NK-92 (cell line): ENCODE results near the gene RALGDS.

Experiments
- DNase-seq: peaks from one replicate; lab custom pipeline; 2025; ENCODE audit not compliant: unreplicated experiment; lab: John Stamatoyannopoulos, UW

Gene RALGDS

GRCh38 chr9:133120501-133121197 lies 391 bp downstream of the RALGDS start:
- DNase-seq = no peak

DNA sequence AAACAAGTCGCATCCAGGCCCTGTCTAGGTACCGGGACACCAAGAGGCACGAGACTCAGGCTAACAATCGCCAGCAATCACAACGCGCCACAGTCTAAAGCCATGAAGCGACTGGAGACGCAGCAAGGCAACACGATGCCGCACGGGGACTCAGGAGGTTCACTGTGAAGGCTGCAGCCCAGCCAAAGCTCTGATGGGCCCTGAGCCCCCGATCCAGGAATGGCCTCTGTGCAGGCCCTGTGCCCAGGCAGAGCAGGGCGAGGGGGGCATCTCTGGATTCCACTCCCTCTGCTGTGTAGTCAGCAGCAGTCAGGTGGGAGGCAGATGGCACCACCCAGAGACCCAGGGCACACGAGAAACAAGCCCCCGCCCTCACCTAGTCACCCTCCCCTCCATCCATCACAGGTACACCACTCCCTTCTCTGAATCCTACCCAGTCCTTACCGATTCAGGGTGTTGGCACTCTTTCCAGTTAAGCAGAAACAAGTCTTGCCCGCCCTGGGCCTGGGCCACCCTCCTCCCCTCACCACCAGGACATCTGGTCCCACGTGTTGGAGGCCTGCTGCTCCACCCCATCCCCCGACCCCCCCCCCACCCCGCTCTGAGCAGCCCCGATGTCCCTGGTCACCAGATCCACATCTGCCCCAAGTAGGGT lies 1.1 kb downstream of the RALGDS start:
- no peak for DNase-seq

- DNase-seq = no peak
Measured at GRCh38 chr9:133119103-133119845, 1.8 kb downstream of the RALGDS start.

DNA sequence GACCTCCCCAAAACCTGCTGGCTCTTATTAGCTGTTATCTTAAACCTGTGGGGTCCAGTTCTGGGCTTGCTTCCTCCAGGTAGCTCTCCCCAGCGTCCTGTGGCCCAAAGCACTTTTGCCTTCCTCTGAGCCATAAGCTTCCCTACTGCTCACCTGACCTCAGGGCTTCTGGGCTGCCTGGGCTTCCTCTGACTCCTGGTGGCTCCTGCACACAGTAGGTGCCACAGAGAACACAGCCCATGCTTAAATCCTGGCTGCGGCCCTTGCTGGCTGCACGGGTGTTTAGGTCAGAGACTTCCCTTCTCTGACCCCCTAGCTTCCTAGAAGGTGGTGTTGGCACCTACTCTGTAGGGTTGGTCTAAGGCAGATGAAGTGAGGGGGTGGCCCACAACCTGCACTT lies 2.5 kb downstream of the RALGDS start:
- no peak for DNase-seq

DNA sequence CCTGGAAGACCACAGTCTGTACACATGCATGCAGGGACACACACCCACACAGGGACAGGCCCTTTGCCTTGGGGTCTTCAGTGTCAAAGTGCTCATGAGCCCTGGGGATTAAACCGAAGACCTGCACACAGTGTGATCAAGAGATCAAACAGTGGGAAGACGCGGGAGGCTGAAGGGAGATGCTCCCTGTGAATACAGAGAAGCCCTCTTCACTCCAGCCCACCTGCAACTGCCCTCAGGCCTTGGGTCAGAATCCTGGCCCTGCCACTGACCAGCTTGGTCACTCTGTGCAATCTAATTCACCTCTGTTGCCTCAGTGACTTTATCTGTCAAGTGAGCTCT lies 2.9 kb downstream of the RALGDS start:
- no peak for DNase-seq

DNA sequence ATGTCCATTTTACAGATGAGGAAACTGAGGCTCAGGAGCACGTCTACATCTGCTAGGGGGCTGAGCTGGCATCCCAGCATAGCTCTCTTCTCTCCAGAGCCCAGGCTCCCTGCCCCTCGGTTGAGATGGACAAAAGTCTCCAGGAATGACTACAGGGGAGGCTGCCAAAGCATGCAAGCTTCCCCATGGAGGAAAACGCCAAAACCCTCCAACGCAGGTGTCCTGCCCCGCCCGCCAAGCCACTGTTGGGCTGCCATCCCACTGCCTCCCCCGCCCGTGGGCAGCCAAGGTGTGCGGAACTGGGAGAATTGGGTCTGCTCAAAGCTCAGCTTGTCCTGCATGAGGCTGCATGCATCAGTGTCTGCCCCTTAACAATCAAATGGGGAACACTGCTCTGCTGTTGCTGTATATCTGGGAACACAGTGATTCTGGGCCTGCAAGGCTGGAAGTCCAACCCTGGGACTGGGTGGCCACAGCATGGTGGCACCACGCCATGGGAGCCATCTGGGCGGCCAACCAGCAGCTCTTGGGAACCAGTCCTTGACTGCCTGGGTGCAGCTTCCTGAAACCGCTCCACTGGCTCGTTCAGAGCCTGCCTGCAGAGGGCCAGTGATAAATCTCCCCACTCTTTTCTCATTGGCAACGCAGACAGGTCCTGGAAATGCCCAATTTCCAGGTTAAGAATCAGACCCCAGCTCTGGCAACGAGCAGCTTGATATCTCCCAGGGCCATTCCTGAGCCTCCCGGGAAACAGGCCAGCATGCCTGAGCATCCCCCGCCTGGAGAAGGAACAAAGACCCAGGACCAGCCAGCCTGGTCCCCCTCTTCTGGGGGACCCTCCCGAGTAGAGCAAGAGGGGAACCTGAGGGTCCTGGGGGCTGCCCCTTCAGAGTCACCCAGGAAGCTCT lies 3.5 kb downstream of the RALGDS start:
- DNase-seq = no peak

GRCh38 chr9:133116346-133117231 lies 4.5 kb downstream of the RALGDS start:
- no peak for DNase-seq

DNA sequence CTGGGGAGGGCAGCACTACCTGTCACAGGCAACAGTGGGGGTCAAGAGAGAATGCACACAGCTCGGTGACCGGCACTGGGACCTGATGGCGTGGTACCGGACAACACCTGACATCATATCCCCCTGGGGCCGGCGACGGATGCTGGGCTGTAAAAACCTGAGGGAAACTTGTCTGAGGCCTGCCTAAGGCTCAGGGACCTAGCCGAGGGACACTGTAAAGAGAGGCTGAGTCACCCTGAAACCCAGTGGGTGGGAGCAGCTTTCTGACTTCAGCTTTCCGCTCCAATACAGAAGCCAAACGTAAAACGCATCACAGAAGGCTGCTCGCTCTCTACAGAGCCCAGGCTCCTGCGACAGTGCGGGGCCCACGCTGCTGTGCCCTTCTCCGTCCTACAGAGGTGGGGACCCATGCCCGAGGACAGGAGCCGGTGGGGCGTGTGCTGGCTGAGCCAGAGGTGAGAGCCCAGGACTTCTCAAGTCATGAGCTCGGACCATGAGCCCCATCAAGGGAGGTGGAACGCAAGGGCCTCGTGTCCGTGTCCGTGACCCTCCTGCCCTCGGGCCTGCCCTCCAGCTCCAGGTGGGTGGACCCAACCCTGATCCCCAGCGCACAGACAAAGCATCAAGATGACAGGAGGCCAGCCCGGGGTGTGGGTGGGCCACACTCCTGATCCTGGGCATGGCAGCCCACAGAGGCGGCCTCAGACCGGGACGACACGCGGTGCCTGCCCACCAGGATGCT lies 5.3 kb downstream of the RALGDS start:
- DNase-seq = no peak

DNA sequence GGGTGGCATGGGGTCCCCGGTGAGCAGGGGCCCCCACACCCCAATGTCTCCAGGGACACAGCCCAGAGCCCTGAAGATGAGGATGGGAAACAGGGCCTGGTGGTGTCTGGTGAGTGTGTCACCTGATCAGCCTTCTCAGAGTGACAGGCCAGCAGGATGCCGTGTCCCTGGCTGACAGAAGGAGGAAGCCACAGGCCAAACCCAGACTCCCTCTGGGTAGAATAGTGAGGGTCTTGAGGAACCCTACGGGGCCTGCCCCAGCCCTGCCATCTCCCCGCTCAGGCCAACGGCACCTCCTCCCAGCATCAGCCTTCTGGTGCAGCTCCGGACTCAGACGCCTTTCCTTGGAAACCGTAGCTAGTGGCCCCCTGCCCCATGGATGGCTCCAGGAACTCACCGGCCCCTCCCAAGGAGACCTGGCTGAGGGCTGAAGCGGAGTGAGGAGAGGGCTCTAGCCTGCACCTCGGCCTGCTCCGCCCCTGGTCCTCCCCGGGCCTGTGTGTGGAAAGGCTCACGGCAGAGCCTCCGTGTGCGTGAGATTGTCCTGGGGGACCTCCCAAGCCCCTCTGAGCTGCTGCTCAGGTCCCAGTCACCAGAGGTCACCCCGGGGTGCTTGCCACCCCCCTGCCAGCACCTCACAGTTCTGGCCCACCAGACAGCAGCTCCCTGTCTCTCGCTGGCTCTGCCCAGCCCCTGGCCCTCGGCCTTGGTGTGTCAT lies 6.0 kb downstream of the RALGDS start:
- DNase-seq = no peak

GRCh38 chr9:133113949-133114885 lies 6.8 kb downstream of the RALGDS start:
- DNase-seq = no peak

- no peak for DNase-seq
Measured at GRCh38 chr9:133113163-133113948, 7.7 kb downstream of the RALGDS start.

GRCh38 chr9:133112663-133113026 lies 8.4 kb downstream of the RALGDS start:
- DNase-seq = no peak

DNA sequence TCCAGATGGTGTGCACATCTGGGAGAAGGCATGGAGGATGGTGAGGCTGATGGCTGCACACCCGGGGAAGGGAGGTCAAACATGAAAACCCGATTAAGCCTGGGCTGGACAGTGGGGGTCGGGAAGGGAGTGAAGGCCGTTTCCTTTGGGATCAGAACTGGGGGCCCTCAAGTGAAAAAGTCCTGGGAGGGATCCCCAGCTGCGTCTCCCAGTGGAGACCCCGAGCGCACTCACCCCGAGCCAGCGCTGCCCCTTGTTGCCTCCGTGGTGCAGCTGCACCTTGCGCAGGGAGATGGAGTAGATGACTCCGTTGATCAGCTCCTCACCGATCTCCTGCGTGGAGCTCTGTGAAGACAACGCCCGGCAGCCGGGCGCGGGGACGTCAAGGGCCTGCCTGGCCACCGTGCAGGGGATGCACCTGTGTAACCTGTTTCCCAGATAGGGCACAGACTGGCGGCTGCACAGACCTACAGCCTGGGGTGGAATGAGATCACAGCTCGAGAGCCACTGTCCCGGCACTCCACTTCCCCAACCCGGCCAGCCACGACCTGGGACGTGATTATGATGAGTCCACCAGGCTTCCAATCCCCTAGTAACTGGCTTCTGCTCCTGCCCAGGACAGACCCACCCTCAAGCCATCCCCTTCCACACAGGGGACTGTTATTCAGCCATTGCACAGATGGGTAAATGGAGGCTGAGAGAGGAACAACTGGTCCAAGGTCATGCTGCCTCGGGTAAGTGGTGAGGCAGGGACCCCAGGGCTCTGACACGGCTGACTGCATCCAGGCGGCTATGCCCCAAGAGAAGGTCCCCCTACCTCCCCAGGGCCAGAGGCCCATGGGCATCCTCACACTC lies 9.0 kb downstream of the RALGDS start:
- DNase-seq = no peak

DNA sequence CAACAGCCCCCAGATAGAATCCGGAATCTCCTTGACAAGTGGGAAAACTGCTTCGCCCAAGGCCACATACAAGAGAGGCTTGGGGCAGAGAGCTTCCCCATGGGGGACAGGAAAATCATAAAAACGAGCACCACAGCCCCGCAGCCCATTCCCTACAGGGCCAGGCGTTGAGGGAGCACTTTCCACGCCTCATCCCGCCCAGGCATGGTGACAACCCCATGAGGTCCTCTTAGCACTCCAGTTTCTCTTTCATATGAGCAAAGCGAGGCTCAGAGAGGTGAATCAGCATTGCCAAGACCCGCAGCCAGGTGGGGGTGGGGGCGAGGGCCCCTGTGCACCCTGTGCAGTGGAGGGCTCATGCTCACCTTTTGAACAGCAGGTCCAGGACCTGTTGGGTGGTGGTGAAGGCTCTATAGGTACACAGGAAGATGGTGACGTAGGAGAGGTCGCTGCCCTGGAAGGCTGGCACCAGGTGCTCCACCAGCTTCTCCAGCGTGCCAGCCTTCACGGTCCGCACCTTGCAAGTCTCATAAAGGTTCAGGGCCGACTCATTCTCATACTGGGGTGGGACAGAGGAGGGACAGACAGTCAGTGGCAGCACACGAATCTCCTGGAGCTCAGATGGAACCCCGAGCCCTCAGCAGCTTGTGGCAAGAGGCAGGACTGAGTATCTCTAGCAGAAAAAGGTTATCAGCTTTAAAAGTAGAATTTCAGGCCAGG lies 10.9 kb downstream of the RALGDS start:
- DNase-seq = no peak

- DNase-seq = no peak
Measured at GRCh38 chr9:133108794-133109641, 12.0 kb downstream of the RALGDS start.
